ENCODE measurements around the gene MYO3B.

The MYO3B gene

DNA sequence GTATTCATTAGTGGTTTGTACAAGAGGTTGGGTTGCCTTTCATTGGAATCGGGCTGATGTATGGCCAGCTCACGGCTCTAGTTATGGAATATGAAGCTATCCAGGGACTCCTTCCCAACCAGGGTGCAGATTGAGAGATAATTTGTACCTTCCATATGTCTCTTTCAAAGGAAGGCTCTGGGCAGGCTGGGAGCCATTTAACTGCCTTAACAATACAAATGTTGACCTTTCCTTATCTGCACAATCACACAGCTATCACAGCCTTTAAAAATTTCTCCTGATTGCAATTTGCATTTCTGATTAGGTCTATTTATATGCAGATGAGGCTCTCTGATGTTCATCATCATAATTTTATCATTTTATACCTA, 58.7 kb downstream of the MYO3B start:
- DNase-seq, result no peak

DNA sequence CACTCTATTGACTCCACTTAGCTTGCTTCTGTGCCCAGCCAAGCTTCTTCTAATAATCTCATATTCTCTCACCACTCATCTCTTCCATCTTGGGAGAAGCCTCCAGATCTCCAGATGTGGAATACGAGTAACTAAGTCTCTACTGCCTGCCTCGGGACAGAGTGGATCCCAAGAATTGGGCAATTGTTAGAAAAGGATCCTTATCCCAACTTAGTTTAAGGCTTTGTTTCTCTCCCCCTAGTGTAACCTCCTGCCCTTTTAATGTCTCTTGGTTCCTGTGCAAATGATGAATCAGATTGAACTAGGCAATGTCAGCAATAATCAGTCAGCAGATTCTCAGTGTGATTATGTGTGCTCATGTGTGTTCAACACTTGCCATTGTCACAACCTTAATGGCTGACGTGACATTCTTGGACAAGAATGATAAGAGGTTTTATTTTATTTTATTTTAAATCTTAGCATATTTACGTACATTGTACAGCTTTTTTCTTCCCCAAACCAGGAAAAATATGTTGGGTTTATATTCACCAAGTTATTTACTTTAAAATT, 59.7 kb downstream of the MYO3B start:
- no peak for DNase-seq

- no peak for DNase-seq
Observed at GRCh38 chr2:170238776-170239175, 60.8 kb downstream of the MYO3B start.

GRCh38 chr2:170240629-170241028, 62.7 kb downstream of the MYO3B start:
- DNase-seq, result no peak

GRCh38 chr2:170241756-170242155, 63.8 kb downstream of the MYO3B start:
- no peak for DNase-seq

DNA sequence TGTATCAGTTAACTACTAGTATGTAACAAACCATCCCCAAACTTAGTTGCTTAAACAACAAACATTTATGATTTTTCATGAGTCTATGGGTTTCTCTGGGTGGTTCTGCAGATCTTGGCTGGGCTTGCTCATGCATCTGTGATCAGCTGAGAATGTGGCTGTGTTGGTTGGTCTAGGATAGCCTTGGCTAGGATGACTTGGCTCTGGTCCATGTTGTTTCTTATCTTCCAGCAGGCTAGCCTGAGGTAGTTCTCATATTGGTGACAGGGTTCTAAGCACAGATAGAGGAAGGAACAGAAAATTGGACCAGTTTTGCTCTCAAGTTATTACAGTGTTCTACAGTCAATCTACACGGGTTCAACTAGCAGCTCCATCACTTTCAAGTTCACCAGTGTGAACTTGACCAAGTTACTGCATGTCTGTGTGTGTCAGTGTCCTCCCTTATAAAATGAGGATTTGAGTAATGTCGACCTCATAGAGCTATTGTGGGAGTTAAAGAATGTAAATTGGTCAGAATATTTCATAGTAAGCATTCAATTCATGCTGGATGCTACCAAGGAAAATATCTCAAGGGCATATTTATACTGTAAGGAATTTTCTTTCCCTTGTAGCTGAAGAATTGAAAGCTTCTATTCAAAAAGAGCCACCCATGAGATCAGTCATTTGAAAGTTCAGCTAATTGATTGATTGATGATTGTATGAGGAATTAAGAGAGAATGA, 65.3 kb downstream of the MYO3B start:
- no peak for DNase-seq

GRCh38 chr2:170243898-170244297, 66.0 kb downstream of the MYO3B start:
- DNase-seq, result no peak

DNA sequence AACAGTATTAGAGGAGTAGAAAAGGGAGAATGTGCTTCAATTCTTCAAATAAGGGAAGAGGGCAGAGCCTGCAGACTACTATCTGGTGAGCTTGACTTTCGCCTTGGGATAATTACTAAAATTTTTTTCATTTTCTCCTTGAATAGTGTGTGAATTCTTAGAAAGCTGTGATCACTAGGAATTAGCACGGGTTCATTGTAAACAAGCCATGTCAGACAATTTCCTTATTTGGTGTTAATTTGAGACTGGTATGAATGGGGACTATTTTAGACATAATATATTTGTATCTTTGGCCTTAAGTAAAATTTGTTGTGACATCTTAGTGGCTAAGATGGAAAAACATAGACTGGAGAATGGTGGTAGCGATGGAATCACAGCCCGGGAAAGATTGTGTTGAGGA, 66.6 kb downstream of the MYO3B start:
- DNase-seq, result no peak

DNA sequence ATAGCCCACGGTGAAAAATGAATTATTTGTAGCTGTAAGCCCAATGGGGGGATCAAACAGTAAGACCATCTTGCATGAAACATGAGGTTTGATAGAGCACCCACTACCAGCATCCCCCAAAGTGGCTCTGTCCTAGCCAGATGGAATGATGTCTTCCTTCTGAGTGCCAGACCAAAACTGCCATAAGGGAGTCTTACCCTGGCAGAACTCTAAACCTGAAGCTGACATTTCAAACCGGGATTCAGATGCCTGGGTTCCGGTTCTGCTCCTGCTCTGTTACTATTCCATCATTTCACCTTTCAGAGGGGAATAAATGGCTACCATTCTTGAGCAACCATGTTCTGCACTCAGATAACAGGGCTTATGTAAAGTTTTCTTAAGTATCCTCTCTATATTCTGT, 67.4 kb downstream of the MYO3B start:
- DNase-seq, result no peak

DNA sequence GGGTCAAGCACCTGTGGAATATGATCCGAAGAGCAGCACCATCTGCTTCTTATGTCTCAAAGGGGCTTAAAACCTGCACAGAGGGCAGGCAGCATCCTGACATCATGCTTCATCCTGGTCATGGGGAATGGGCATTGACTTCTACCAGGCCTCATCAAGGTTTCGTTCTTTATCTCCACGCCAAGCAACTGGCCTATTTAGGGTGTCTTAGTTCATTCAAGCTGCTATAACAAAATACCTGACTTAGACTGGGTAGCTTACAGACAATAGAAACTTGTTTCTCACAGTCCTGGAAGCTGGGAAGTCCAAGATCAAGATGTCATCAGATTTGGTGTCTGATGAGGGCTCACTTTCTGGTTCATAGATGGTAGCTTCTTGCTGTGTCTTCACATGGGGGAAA, 69.4 kb downstream of the MYO3B start:
- DNase-seq, result no peak

GRCh38 chr2:170247882-170248393, 70.0 kb downstream of the MYO3B start:
- DNase-seq, result no peak

- DNase-seq, result no peak
Observed at GRCh38 chr2:170248574-170249393, 70.8 kb downstream of the MYO3B start.

- no peak for DNase-seq
Observed at GRCh38 chr2:170249761-170250160, 71.8 kb downstream of the MYO3B start.

- DNase-seq, result no peak
Observed at GRCh38 chr2:170250584-170250983, 72.6 kb downstream of the MYO3B start.

DNA sequence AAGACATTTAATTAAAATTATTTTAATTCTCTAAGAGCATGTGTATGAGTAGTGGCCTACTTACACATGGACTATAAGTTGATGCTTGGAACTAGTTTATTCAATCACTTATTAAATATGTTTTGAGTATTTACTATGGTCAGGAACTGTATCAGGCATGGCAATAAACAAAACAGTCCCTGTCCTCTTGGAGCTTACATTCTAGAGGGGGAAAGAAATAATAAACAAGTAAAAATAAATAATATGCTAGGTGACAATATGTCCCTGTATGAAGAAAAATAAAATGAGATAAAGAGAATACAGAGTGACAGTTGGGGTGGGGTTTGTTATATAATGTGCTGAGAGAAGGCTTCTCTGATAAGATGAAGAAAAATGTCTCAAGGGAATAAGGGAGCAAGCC, 74.5 kb downstream of the MYO3B start:
- DNase-seq, result no peak

DNA sequence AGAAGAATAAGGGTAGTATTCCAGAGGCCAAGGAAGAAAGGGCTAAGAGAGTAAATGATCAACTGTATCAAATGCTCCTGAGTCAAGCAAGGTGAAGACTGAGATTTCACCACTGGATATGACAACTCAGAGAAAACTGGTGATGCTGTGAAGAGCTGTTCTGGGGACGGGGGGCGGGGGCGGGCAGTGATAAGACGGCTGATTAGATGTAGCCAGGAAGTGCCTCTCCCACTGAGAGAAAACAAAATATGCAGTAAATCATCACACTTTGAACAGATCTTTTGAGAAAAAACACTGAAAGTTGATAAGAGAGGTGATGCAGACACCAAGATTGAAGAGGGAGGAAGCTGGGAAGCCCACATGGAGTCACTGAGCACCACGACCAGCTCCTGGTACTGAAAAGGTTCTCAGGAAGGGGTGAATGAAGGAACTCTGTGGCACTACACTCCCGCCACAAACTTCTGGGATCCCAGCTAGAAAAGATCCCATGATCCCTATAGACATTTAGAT, 75.8 kb downstream of the MYO3B start:
- DNase-seq, result no peak

DNA sequence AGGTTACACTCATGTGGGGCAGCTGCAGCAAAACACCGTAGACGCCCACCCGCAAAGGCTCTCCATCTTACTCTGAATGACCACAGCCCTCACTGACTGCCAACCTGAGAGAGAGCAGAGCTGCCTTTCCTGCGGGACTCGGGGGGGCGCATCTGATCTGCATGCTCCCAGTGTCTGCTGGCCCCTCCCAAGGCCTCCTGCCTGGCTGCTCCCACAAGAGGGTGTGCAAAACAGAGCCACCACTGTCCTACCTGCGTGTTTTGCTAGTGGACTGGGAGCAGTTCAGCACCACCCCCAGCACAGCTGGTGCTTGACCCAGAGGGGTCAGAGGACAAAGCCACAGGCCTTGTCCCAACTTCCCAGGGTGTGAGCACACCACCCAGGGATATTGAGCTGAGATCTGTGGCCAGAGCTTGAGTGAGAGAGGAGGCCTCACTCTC, 76.4 kb downstream of the MYO3B start:
- DNase-seq, result no peak

DNA sequence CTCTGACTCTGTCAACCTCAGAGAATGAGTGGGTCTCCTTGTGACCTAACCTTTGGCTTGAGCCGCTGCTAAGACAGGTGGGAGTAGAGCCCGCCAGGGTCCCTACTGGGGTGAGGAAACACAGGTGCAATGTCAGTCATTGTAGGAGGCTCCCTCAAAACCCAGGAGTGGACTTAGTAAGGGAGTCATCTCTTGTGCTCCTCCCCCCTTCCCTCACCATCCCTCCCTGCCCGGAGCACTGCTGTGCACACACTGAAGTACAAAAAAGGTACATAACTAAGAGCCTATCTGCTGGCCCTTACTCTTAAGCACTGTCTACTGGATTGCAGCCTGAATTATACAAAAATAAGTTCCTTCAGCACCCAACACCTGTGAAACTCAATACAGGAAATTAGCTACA, 77.2 kb downstream of the MYO3B start:
- DNase-seq, result no peak

GRCh38 chr2:170255971-170256370, 78.0 kb downstream of the MYO3B start:
- DNase-seq, result no peak

GRCh38 chr2:170258382-170258781, 80.4 kb downstream of the MYO3B start:
- no peak for DNase-seq

- no peak for DNase-seq
Observed at GRCh38 chr2:170260188-170260587, 82.2 kb downstream of the MYO3B start.

DNA sequence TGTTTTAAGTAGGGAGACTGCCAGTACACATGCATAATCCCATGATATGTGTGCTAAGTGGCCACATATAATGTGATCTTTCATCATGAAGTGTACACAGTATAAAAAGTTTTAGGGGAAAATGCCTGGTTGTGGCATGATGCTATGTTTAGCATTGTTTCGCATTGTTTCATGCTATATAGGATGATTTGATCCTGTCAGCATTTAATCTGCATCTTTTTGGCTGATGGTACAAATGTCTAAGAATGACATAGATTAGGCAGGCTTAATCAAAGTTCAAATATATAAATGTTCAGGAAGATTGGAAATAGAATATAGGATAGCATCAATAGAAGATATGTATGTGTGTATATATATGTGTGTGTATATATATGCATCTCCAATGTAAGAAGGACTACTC, 83.6 kb downstream of the MYO3B start:
- DNase-seq, result no peak

DNA sequence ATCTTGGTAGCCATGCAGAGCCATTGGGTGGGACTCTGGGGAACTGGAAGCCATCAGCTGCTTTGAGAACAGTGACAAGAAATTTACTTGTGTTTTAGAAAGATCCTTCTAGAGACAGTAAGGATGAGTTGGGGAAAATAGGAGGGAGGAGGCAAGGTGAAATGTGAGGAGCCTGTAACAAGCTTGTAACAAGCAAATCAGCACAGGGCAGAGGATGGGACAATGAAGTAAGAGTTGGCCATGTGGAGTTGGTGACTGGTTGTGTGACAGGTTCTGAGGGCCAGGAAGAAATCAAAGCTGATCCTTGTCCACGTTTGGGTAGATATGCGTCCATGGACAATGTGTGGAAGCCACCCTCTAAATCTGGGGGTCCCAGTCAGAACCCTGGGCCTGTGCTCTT, 84.4 kb downstream of the MYO3B start:
- DNase-seq, result no peak

DNA sequence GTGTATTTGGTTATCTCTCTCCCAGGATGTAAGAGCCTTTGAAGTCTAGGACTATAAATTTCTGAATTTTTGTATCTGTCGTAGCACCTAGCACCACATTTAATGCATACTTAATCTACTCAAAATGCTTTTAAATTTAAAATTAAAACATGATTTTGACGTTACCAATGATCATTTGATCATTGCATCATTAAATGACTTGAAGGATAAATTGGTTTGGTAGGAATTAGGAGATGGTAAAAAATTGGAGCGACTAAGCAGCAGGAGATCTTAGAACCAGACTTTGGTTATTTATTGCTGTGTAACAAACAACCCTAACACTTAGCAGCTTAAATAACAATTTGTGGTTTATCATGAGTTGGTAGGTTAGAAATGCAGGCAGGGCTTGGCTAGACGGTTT, 84.9 kb downstream of the MYO3B start:
- no peak for DNase-seq
